Ectodermal cell (in vitro differentiated cells): ENCODE data around the gene UBE2D4.

Source experiments
- H3K27ac ChIP-seq: 2 replicates; pipeline ENCODE4 v1.7.0; 2013; ENCODE audit warnings: mild to moderate bottlenecking, low read depth, low read length; ENCODE audit not compliant: insufficient read depth, poor library complexity, severe bottlenecking
- H3K27me3 ChIP-seq: 2 replicates; pipeline ENCODE4 v1.7.0; 2013; ENCODE audit warnings: mild to moderate bottlenecking, low read length; ENCODE audit not compliant: insufficient read depth, control insufficient read depth, poor library complexity, severe bottlenecking
- H3K36me3 ChIP-seq: one replicate; pipeline ENCODE4 v1.7.0; 2013; ENCODE audit warnings: low read length; ENCODE audit not compliant: control insufficient read depth, insufficient read depth
- H3K4me1 ChIP-seq: one replicate; pipeline ENCODE4 v1.7.0; 2013; ENCODE audit warnings: low read length; ENCODE audit not compliant: control insufficient read depth, insufficient read depth
- H3K4me3 ChIP-seq: 2 replicates; pipeline ENCODE4 v1.7.0; 2013; ENCODE audit warnings: low read depth, low read length, control low read depth; ENCODE audit not compliant: insufficient read depth
- H3K9me3 ChIP-seq: 2 replicates; pipeline ENCODE4 v1.7.0; 2013; ENCODE audit warnings: mild to moderate bottlenecking, low read length, moderate library complexity; ENCODE audit not compliant: control insufficient read depth
- WGBS, 2 experiments: methylation state at CpG; one replicate each; pipeline ENCODE4 v1.1.7; 2013; ENCODE audit warnings: missing lambda C conversion rate in 2 of 2; 5-methylcytosine and 5-hydroxymethylcytosine counted together

The UBE2D4 gene

GRCh38 chr7:43938892-43939482 is 12.8 kb downstream of the UBE2D4 start:
- Histone ChIP-seq H3K27me3 (no peaks in the 10 kb centered on the region), H3K36me3 (no peaks in the 10 kb centered on the region), H3K9me3 (no peaks in the 10 kb centered on the region), H3K4me1 (no peaks in the 10 kb centered on the region), H3K27ac (no peak overlapping the region), H3K4me3 (no peak overlapping the region)
- 91 to 94% methylated on average over 4 of the region's 4 CpGs for WGBS, 2 experiments

DNA sequence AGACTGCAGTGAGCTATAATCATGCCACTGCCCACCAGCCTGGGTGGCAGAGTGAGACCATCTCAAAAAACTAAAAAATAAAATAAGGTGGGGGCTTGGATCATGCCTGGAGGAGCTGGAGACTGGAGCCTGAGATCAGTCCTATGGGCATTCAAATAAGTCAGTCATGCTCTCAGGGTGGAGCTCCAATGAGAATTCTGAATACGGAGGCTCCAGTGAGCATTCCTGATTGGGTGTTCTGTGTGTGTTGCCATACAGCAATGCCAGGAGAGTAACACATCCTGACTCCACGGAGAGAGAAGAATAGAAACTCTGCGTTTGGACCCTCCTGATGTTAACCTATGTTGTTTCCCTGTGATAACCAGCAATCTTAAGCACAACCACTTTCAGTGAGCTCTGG is 16.0 kb downstream of the UBE2D4 start:
- H3K4me1 ChIP-seq: no peaks in the 10 kb centered on the region
- H3K36me3 ChIP-seq: no peaks in the 10 kb centered on the region
- no peak overlapping the region for H3K4me3 ChIP-seq
- no peaks in the 10 kb centered on the region for H3K9me3 ChIP-seq
- H3K27ac ChIP-seq: no peak overlapping the region
- H3K27me3 ChIP-seq: no peaks in the 10 kb centered on the region
- WGBS, 2 experiments: 60 to 65% methylated on average over 3 of the region's 3 CpGs

- Histone ChIP-seq H3K27me3 (no peaks in the 10 kb centered on the region), H3K36me3 (no peaks in the 10 kb centered on the region), H3K27ac (no peak overlapping the region), H3K4me1 (no peaks in the 10 kb centered on the region), H3K4me3 (no peak overlapping the region), H3K9me3 (no peaks in the 10 kb centered on the region)
- WGBS, 2 experiments: 80 to 82% methylated on average over 3 of the region's 3 CpGs
These were observed 16.8 kb downstream of the UBE2D4 start for GRCh38 chr7:43942997-43943396.

DNA sequence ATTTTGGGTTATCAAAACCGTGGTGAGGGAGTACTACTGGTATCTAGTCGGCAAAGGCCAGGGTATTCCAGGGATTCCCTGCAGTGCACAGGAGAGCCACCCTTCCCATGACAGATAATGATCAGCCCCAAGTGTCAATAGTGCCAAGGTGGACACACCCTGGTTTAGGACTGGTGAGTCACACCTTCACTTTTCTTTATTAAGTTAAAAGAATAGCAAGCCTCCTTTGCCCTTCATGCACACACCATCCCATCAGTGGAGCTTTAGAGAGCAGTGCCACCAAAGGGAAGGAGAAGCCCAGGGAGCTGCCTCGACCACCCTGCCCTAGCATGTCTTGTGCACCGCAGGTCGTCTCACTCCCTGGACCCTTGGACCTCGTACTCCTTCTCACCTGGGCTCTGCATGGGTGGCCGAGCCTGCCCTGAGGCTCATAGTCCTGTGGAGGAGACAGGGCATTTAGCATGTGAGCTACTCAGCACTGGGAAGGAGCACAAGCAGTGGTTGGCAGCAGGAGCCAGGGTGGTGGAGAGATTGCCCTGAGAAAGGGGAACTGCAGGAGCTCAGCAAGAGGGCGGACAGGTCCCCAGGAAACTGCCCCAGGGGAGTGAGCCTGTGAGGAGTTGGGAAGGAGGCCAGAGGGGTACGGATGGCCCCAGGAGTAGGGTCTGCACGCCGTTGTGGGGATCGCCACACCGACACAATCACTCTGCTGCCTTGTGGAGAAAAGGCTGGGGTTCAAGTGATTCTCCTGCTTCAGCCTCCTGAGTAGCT is 17.4 kb downstream of the UBE2D4 start:
- 91 to 92% methylated on average over 13 of the region's 13 CpGs for WGBS, 2 experiments

GRCh38 chr7:43944286-43944685 is 18.1 kb downstream of the UBE2D4 start:
- Histone ChIP-seq H3K4me1 (no peaks in the 10 kb centered on the region), H3K27me3 (no peaks in the 10 kb centered on the region), H3K36me3 (no peaks in the 10 kb centered on the region), H3K9me3 (no peaks in the 10 kb centered on the region), H3K4me3 (no peak overlapping the region), H3K27ac (no peak overlapping the region)
- 86 to 93% methylated on average over 4 of the region's 4 CpGs for WGBS, 2 experiments

More for the DNA sequence above, 17.4 kb downstream of the UBE2D4 start:
- no peaks in the 10 kb centered on the region for H3K4me1 ChIP-seq
- H3K4me3 ChIP-seq: no peak overlapping the region
- no peaks in the 10 kb centered on the region for H3K27me3 ChIP-seq
- no peak overlapping the region for H3K27ac ChIP-seq
- H3K9me3 ChIP-seq: no peaks in the 10 kb centered on the region
- H3K36me3 ChIP-seq: no peaks in the 10 kb centered on the region

- 94 to 97% methylated on average over 3 of the region's 3 CpGs for WGBS, 2 experiments
- H3K27me3 ChIP-seq: no peaks in the 10 kb centered on the region
- no peaks in the 10 kb centered on the region for H3K36me3 ChIP-seq
- no peaks in the 10 kb centered on the region for H3K9me3 ChIP-seq
- no peaks in the 10 kb centered on the region for H3K4me1 ChIP-seq
- H3K4me3 ChIP-seq: no peak overlapping the region
- no peak overlapping the region for H3K27ac ChIP-seq
These were observed 25.8 kb downstream of the UBE2D4 start for GRCh38 chr7:43952028-43952427.

GRCh38 chr7:43953071-43953470 is 26.8 kb downstream of the UBE2D4 start:
- H3K27me3 ChIP-seq: no peaks in the 10 kb centered on the region
- H3K4me1 ChIP-seq: no peaks in the 10 kb centered on the region
- H3K36me3 ChIP-seq: no peaks in the 10 kb centered on the region
- H3K4me3 ChIP-seq: no peak overlapping the region
- no peak overlapping the region for H3K27ac ChIP-seq
- no peaks in the 10 kb centered on the region for H3K9me3 ChIP-seq
- whole genome bisulfite sequencing, 2 experiments: 95 to 96% methylated on average over 5 of the region's 5 CpGs

DNA sequence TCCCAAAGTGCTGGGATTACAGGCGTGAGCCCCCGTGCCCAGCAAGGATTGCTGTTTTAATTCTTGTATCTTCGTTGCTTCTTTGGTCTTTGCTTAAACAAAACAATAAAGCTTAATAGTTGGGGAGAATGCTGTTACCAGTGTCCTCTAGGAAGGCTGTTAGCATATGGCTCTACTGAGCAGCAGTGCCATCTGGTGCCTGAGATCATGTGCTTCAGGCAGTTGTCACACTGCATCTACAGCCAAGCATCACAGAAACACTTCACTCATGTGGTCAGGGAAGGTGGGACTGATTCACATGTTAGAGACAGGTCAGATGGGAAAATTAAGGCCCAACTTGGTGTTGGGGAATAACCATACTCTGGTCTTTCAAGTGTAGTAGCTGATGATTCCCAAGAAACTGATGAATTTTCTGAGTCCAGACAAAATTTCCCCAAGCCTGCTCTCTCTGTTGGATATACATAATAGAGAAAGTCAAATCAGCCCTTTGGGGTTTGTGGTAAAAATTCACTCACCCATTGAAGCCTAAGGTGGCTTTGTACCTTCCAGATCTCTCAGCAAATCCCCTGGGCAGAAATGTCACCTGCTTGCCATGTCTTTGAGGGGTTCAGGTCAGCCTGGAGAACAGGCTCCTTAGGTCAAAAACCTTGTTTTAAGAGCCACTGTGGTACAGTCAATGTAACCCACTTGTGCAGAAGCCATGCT is 28.4 kb downstream of the UBE2D4 start:
- Histone ChIP-seq H3K27ac (no peak overlapping the region), H3K4me3 (no peak overlapping the region), H3K4me1 (no peaks in the 10 kb centered on the region), H3K9me3 (no peaks in the 10 kb centered on the region), H3K36me3 (no peaks in the 10 kb centered on the region), H3K27me3 (no peaks in the 10 kb centered on the region)
- WGBS, 2 experiments: 53 to 57% methylated on average over 3 of the region's 3 CpGs

GRCh38 chr7:43956027-43956426 is 29.8 kb downstream of the UBE2D4 start:
- no peaks in the 10 kb centered on the region for H3K9me3 ChIP-seq
- H3K4me1 ChIP-seq: no peaks in the 10 kb centered on the region
- no peak overlapping the region for H3K4me3 ChIP-seq
- no peaks in the 10 kb centered on the region for H3K27me3 ChIP-seq
- no peaks in the 10 kb centered on the region for H3K36me3 ChIP-seq
- 73 to 84% methylated on average over 3 of the region's 3 CpGs for WGBS, 2 experiments
- no peak overlapping the region for H3K27ac ChIP-seq

DNA sequence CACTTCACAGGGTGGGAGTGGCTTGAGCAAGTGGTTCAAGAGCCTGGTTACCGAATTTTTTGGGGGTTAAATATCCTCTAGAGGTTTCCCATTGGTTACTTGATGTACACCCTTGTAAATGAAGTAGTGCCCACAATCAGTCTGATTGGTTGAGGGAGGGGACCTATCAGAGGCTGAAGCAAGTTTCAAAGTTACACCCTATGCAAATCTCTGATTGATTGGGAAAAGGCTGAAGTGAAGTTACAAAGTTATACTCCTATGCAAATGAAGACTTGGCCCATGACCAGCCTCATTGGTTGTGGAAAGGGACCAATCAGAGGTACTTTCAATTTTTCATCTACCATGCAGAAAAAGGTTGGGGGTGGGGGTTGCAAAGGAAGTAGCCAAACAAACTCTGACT is 34.7 kb downstream of the UBE2D4 start:
- Histone ChIP-seq H3K4me3 (no peak overlapping the region), H3K9me3 (no peaks in the 10 kb centered on the region), H3K27me3 (no peaks in the 10 kb centered on the region), H3K27ac (no peak overlapping the region), H3K4me1 (no peaks in the 10 kb centered on the region), H3K36me3 (no peaks in the 10 kb centered on the region)
- 0% methylated on average over 1 of the region's 1 CpG for WGBS, 2 experiments
